NCI-H146 (cell line): ENCODE results near the gene HOXD9.

Experiments
- DNase-seq: peaks from one replicate; lab custom pipeline; 2025; lab: John Stamatoyannopoulos, UW

The HOXD9 gene

GRCh38 chr2:176122683-176123410, at the start of gene HOXD9:
TSS of gene HOXD9 (plus strand) at chr2:176122719. CDS start at chr2:176122769, 50 bp downstream.
- no peak for DNase-seq

DNA sequence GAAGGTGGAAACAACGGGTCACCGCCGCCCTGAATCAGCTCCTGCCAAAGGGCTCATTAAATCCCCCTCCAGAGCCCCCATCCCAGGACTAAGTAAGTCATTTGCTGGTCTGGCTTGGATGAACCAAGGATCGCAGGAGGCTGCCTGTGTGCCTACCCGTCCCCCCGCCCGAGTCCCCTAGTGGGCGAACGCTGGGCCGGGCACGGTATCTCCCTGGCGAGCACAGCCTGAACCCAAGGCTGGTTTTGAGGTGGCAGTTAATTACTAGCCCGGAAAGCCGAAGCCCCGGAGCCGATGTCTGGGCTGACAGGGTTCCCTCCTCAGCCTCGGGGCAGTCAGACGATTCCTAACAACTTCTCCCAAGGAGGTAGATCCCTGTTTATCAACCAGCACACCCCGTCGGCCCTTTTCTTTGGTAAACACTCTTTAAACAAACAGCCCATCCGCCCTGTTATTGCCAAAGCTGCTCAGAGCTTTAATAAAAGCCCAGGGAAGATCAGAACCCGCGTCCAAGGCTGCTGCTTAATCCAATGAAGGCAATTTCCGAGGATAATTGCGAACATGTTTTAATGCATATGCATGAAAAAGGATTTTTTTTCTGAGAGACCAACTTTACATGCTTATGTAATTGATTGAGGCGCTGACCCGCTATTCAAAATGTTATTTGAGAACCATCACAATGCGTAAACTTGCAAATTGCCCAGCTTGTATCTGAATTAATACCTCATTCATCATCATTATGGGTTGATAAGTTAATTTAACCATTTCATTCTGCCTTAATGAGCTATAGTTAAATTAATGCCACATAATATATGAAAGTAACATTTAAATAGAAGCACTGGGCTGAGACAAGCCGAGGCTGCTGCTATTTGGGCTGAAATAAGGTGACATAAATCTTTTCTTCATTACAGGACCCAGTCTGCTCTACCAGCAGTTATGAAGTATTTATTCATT, 49.3 kb upstream of the HOXD9 start:
- DNase-seq: peak; percentile 25

DNA sequence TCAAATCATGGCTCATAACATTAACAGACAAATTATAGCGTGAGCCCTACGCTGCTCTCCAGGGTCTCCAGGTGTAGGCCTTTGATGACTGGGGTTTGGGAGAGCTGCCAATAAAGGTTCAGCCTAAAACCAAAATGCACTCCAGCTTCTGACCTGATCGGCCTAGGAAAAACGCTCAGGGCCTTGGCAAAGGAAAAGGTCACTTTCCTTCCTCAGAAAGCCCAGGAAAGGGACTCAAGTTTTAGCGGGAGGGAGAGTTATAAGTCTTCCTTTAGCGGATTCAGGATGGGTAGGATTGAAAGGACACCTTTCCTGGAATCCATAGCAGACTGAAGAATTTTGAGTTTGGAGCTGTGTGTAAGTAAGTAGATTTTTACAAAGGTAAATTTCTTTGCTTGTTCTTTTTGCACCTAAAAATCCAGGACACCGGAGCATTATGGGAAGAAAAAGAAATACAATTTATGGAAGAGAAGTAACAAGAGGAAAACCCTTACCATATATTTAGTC, 47.5 kb upstream of the HOXD9 start:
- DNase-seq: no peak

DNA sequence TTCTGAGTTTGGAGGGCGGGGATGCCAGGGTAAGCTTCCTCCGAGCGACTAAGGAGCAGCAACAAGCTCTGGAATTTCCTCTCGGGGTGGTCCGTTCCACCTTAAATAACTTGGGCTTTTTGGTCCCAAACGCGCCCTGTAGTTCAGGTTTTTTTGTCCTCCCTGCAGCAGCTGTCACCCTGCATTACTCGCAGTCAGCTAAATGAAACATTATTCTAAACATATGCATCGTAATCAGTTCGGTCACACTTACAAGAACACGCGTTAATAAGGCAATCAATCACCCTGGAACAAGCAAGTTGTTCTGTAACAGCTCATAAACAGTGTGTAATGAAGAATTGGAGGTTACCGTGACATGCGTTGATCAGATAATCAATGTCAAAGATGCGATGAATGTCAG, 47.0 kb upstream of the HOXD9 start:
- no peak for DNase-seq

GRCh38 chr2:176076063-176076462, 46.5 kb upstream of the HOXD9 start:
- no peak for DNase-seq

- DNase-seq: no peak
These were observed 45.7 kb upstream of the HOXD9 start for GRCh38 chr2:176076796-176077195.

GRCh38 chr2:176078541-176079284, 43.8 kb upstream of the HOXD9 start:
- peak; percentile 5 for DNase-seq

GRCh38 chr2:176079285-176079830, 43.2 kb upstream of the HOXD9 start:
- peak; percentile 76 for DNase-seq

DNA sequence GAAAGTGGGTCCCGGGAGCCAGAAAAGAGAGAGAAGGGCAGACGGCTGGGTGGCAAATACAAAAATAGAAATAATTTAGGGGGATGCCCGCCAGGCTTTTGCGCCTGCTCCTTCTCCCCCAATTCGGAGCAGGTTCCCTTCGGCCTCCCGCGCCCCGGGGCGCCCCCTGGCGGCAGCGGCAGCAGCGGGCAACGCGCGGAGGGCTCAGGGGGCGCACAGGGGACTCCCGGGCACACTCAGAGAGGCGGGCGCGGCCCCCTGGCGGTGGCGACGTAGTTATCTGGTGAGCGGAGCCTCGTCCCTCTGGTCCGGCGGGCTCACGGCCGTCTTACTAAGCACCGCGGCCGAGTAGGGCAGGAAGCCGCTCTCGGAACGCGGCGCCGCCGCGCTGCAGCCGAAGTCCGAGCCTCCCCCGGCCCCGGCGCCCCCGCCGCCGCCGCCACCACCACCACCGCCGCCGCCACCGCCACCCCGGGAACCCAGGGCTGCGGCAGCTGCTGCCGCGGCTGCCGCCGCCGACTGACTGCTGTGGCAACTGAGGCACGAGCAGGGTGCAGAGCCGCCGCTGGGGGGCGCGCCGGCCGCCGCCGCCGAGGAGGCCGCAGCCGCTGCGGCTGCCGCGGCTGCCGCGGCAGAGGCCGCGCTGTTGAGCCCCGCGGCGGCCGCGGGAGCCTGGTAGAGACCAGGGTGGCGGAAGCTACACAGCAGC, 42.5 kb upstream of the HOXD9 start:
- peak; percentile 86 for DNase-seq

- DNase-seq: no peak
These were observed 41.8 kb upstream of the HOXD9 start for GRCh38 chr2:176080540-176081375.

DNA sequence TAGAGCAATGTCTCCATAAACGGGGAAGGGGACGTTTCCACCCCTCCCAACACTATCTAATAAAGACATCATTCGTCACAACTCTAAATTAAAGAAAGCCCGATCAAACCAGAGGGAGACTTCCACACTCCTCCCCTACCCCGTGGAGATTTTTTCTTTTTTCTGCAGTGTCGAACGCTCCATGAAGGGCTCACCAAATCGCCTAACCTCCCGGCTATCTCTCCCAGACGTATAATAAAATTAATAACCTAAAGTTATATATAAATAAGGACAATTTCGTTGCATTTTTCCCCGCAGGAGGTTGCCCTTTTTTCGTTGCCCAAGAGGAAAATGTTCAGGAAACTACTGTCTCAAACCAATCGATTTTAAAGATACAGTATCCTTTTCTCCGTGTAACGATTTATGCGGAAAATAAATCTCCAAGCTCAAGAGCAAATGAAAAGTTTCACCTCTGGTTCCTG, 41.1 kb upstream of the HOXD9 start:
- DNase-seq: no peak

- no peak for DNase-seq
These were observed 40.5 kb upstream of the HOXD9 start for GRCh38 chr2:176081837-176082524.

- DNase-seq: no peak
These were observed 40.0 kb upstream of the HOXD9 start for GRCh38 chr2:176082525-176082823.

DNA sequence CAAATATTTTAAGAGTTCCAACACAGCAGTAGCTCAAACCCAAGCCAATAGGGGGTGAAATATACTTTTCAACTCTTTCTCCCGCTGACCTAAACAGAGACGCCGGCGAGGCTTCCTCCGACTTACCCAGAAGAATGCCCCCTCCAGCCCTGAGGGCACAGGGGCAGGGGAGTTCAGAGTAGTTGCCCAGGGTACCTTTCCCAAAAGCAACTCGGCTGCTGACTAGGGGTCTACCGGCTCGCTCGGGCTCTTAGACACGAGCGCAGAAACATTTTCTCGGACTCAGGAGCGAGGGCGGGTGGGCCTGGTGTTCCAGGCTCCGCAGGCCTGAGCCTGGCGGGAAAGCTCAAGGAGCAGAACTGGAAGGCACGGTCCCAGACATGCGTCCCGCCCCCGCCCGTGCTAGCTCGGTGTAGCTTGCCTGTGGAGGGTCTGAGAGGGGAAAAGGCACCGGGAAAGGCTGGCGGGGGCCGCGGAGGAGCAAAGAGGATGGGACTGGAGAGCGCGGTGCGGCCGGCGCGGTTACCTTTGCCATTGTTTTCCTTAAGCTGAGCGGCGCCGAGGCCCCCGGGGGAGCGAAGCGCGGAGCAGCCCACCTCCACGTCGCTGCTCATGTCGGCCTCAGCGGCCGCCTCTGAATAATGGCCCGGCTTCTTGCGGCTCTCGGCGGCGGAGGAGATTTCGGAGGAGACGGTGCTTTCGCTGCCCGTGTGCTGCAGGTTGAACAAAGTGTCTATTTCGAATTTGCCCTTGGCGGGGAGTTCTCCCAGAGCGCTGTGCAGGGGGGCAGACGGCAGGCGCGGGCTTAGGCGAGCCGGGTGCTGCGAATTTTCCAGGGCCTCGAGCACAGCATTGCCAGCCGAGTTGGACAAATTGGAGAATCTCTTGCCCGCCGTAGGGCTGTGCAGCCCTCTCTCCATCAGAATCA, 39.4 kb upstream of the HOXD9 start:
- no peak for DNase-seq

DNA sequence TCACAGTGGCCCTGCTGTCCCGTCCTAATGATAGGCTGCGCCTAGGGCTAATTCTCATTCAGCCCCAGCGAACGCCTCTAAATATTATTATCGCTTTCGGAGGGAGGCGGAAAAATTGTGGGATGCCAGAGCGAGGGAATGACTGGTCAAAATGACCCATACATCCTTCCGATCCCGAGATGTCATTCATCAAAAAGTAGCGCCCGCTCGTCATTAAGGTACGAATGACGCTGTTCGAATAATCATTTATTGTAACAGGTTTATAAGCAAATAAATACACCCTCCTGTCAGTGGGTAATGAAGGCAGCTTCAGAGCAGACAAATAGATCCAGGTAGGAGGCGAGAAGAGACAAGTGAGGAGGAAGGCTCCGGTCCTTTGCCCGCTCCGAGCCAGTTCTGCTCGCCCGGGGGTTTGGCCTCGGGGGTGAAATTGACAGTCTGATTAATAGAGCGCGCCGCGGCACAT, 38.7 kb upstream of the HOXD9 start, which contains the start of gene EVX2:
TSS of gene EVX2 (minus strand) at position 167 of the 466 bp plus-strand sequence. CDS start 186 bp downstream, outside the sequence.
- no peak for DNase-seq

DNA sequence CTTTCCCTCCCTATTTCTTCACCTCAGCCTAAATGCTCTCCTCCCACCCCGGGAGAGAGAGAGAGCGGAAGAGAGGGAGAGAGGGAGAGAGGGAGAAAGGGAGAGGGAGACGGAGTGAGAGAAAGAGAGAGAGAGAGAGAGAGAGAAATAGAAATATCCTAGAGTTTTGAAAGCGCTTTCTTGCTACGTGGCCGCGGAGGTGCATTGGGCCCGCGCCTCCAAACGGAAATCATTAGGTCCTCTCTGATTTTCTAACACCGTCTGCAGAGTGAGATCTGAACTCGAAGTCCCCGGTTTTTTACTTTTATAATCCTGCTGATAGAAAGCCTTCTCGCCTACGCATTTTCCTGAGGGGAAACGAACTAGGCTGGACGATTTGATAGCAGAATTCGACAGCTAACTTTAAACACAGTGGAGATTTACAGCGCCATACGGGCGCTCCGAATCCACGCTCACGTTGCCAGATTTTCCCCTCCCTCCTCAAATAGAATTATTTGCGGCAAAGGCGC, 37.9 kb upstream of the HOXD9 start:
- DNase-seq: no peak

DNA sequence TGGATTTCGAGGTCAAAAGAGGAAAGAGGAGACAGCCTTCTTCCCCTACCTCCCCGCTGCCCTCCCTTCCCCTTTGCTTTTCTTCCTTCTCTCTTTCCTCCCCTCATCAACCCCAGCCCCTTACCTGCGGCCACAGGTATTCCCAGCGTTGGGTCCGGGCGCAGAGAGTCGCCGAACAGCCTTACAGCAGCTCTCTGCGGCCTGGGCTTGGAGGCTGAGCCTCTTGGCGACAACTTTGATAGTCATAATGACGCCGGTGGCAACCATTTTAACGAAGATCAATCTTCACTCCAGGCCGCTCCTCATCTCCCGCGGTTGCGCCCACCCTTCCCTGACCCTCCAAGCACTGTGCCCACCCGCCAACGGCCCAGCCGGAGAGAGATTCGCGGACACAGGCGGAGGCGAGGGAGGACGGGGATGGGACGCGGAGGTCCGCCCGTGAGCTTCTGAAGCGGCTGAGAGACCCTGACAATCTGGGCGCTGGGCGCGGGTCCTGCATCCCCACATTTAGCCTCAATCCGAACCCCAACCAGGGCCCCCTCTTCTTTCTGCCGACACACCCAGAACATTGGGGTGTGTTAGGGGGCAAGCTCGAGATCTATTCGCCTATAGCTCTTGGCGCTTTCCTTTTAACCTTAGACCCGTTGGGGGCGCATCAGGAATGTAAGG, 37.3 kb upstream of the HOXD9 start:
- DNase-seq: no peak
